DND-41 (cell line): Measurements from ENCODE around the gene ABCB8.

Experiments used
- EZH2 ChIP-seq: IDR thresholded peaks from 3 replicates; pipeline ENCODE4 v1.6.1; 2012; ENCODE audit warnings: borderline replicate concordance, low read depth, mild to moderate bottlenecking, moderate library complexity, low read length, inconsistent platforms; ENCODE audit not compliant: severe bottlenecking
- TF ChIP-seq, protein P1 (sequence below): IDR thresholded peaks from 2 replicates; pipeline ENCODE4 v1.5.1; 2012; ENCODE audit warnings: borderline replicate concordance, low read length, moderate library complexity, mild to moderate bottlenecking; ENCODE audit not compliant: poor library complexity, severe bottlenecking; ENCODE audit errors: extremely low read depth

- TF ChIP-seq, protein P1, sequence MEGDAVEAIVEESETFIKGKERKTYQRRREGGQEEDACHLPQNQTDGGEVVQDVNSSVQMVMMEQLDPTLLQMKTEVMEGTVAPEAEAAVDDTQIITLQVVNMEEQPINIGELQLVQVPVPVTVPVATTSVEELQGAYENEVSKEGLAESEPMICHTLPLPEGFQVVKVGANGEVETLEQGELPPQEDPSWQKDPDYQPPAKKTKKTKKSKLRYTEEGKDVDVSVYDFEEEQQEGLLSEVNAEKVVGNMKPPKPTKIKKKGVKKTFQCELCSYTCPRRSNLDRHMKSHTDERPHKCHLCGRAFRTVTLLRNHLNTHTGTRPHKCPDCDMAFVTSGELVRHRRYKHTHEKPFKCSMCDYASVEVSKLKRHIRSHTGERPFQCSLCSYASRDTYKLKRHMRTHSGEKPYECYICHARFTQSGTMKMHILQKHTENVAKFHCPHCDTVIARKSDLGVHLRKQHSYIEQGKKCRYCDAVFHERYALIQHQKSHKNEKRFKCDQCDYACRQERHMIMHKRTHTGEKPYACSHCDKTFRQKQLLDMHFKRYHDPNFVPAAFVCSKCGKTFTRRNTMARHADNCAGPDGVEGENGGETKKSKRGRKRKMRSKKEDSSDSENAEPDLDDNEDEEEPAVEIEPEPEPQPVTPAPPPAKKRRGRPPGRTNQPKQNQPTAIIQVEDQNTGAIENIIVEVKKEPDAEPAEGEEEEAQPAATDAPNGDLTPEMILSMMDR: no peak
- TF ChIP-seq EZH2: no peak
These were observed 33.3 kb upstream of the ABCB8 start for GRCh38 chr7:150994838-150995510.
